HepG2 (cell line): Measurements from ENCODE around the gene PACS2. TPM values are rescaled to one million over a fixed set of nuclear protein-coding genes. Genes with fewer than 3 reads are reported as not detected.

Source experiments
- IKZF1 ChIP-seq: fragments of 450-650 bp; IDR thresholded peaks from 2 replicates; pipeline ENCODE4 v1.7.1; 2016
- JUND ChIP-seq: sonication (generic); formaldehyde crosslinking; IDR thresholded peaks from 2 replicates; pipeline ENCODE4 v1.8.0; 2022; ENCODE audit warnings: mild to moderate bottlenecking, missing genetic modification reagents
- KAT2B ChIP-seq: fragments of 150-350 bp; IDR thresholded peaks from 2 replicates; pipeline ENCODE4 v1.6.1; 2014; ENCODE audit warnings: low read depth, low read length, borderline replicate concordance
- RFXANK ChIP-seq: IDR thresholded peaks from 2 replicates; pipeline ENCODE4 v1.6.1; 2016
- TBP ChIP-seq: sonication (generic); formaldehyde crosslinking; IDR thresholded peaks from 2 replicates; pipeline ENCODE4 v1.5.0; 2020; ENCODE audit warnings: missing genetic modification reagents
- ZNF253 ChIP-seq: sonication (generic); formaldehyde crosslinking; IDR thresholded peaks from 2 replicates; pipeline ENCODE4 v1.8.0; 2022; ENCODE audit warnings: mild to moderate bottlenecking, missing genetic modification reagents, borderline replicate concordance
- ZNF362 ChIP-seq: sonication (generic); formaldehyde crosslinking; IDR thresholded peaks from 2 replicates; pipeline ENCODE4 v1.4.0; 2020; ENCODE audit warnings: missing genetic modification reagents, mild to moderate bottlenecking, borderline replicate concordance
- ZSCAN30 ChIP-seq: sonication (generic); formaldehyde crosslinking; IDR thresholded peaks from 2 replicates; pipeline ENCODE4 v1.5.0; 2020; ENCODE audit warnings: mild to moderate bottlenecking, missing genetic modification reagents
- polyA plus RNA-seq, 8 experiments: library from polyadenylated mRNA; depleted of rRNA in 3 of 8; stranded (reverse) in 7 of 8; unstranded in 1 of 8; fragments of >200 nt; fragmentation: Illumina TruSeq in 4 of 8; extraction: Trizol in 4 of 8; gene quantifications; 2 replicates each; pipeline versions ENCODE4 v1.2.1 to v1.2.3, GENCODE V29; 2011 to 2016; ENCODE audit warnings: low read depth in 4 of 8, missing spikeins in 1 of 8, mixed read lengths in 1 of 8; ENCODE audit not compliant: insufficient read depth in 1 of 8
- total RNA-seq, 5 experiments: library from RNA; depleted of rRNA; stranded (reverse); fragments of >200 nt; fragmentation: Illumina TruSeq; extraction: Trizol; gene quantifications; 2 replicates each; pipeline ENCODE4 v1.2.3, GENCODE V29; 2016; ENCODE audit warnings: low read depth in 1 of 5
- TF ChIP-seq, protein P1 (sequence below): sonication (generic); formaldehyde crosslinking; IDR thresholded peaks from 2 replicates; pipeline ENCODE4 v1.5.0; 2020; ENCODE audit warnings: mild to moderate bottlenecking, missing genetic modification reagents

The PACS2 gene
- total and polyA plus RNA-seq, 2 of the 13 experiments (the other 11 are each of a cell fraction or from before 2014, with no cell fraction given): 23.6 to 27.6 TPM

DNA sequence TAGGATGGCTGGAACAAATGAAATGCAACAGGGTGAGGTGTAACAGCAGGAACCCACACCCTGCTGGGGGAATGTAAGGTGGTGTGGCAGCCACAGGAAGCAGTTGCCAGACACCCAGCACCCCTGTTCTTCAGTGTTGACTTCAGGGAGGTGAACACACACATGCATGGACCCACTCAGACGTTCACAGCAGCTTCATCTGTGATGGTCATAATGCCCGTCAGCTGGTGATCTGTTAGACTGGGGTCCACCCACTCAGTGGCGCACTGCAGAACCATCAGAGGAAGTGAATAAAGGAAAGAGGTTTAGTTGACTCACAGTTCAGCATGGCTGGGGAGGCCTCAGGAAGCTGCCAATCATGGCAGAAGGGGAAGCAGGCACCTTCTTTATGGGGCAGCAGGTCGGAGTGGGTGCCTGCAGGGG is 61.1 kb downstream of the PACS2 start (continued):
- TF ChIP-seq, protein P1, sequence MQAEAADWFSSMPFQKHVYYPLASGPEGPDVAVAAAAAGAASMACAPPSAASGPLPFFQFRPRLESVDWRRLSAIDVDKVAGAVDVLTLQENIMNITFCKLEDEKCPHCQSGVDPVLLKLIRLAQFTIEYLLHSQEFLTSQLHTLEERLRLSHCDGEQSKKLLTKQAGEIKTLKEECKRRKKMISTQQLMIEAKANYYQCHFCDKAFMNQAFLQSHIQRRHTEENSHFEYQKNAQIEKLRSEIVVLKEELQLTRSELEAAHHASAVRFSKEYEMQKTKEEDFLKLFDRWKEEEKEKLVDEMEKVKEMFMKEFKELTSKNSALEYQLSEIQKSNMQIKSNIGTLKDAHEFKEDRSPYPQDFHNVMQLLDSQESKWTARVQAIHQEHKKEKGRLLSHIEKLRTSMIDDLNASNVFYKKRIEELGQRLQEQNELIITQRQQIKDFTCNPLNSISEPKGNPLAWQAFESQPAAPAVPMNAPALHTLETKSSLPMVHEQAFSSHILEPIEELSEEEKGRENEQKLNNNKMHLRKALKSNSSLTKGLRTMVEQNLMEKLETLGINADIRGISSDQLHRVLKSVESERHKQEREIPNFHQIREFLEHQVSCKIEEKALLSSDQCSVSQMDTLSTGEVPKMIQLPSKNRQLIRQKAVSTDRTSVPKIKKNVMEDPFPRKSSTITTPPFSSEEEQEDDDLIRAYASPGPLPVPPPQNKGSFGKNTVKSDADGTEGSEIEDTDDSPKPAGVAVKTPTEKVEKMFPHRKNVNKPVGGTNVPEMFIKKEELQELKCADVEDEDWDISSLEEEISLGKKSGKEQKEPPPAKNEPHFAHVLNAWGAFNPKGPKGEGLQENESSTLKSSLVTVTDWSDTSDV (CRISPR knock-in tag): no peak
- no peak for TF ChIP-seq IKZF1
- no peak for TF ChIP-seq ZSCAN30 (CRISPR knock-in tag)
- no peak for TF ChIP-seq ZNF362 (CRISPR knock-in tag)
- no peak for TF ChIP-seq TBP
- no peak for TF ChIP-seq JUND (CRISPR knock-in tag)
- no peak for TF ChIP-seq KAT2B
- TF ChIP-seq RFXANK (CRISPR knock-in tag): no peak
- no peak for TF ChIP-seq ZNF253 (CRISPR knock-in tag)
